Left ventricle myocardium superior (tissue), 1 donor: Measurements from ENCODE around the gene STARD9. TPM values are rescaled to one million over a fixed set of nuclear protein-coding genes. Genes with fewer than 3 reads are reported as not detected.
A peak's percentile ranks its signal among the peaks of the same experiment; 100 is the strongest.

ENCODE experiments used
- ATAC-seq: fragments of 200-7000 bp; cut with Tn5 transposase; one replicate; pipeline ENCODE4 v1.9.1; 2020; ENCODE audit warnings: mild to moderate bottlenecking, moderate library complexity
- DNase-seq: peaks from one replicate; pipeline ENCODE4 v3.0.0-alpha.2; 2020
- intact Hi-C: fragments of 100-400 bp; cut with micrococcal nuclease; formaldehyde crosslinking; loops from one replicate; pipeline ENCODE4 v1.11.0; 2022
- total RNA-seq: library from RNA; stranded (reverse); fragmentation: NEBNext Ultra II Directional; extraction: Animal tissue kit (Norgen Biotek cat#: 25700); gene quantifications from one replicate; pipeline ENCODE4 v1.2.1, GENCODE V29; 2021
- donor health status: DM: no; HTN: yes; CAD: no; lungs with severe emphysema.

STARD9 gene
- total RNA-seq, 1 donor from 2014 or later = 6.9 TPM

GRCh38 chr15:42681119-42681518, 105.7 kb downstream of the STARD9 start:
- intact Hi-C loops = no loop called here
- peak; percentile 55 for ATAC-seq
- no peak for DNase-seq

GRCh38 chr15:42686281-42686680, 110.9 kb downstream of the STARD9 start:
- ATAC-seq = no peak
- intact Hi-C loops = no loop called here
- no peak for DNase-seq

DNA sequence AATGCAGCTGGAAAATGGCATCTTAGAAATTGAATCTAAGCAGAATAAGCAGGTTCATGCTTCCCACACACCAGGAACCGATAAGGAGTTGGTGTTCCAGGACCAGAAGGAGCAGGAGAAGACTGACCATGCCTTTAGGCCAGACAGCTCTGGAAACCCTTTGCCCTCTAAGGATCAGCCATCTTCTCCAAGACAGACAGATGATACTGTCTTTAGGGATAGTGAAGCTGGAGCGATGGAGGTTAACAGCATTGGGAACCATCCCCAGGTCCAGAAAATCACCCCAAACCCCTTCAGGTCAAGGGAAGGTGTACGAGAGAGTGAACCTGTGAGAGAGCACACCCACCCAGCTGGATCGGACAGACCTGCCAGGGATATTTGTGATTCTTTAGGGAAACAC, 112.3 kb downstream of the STARD9 start:
- DNase-seq (no peak), ATAC-seq (no peak)
- intact Hi-C loops = no loop called here

DNA sequence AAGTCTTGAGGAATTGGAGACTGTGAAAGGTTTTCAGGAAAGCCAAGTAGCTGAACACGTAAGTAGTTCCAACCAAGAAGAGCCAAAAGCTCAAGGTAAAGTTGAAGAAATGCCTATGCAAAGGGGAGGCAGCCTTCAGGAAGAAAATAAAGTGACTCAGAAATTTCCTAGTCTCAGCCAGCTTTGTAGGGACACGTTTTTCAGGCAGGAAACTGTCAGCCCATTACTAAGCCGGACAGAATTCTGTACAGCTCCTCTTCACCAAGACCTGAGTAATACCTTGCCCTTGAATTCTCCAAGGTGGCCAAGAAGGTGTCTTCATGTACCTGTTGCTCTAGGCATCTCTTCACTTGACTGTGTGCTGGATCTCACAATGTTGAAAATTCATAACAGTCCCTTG, 112.9 kb downstream of the STARD9 start:
- DNase-seq (no peak), ATAC-seq (no peak)
- intact Hi-C loops = no loop called here

DNA sequence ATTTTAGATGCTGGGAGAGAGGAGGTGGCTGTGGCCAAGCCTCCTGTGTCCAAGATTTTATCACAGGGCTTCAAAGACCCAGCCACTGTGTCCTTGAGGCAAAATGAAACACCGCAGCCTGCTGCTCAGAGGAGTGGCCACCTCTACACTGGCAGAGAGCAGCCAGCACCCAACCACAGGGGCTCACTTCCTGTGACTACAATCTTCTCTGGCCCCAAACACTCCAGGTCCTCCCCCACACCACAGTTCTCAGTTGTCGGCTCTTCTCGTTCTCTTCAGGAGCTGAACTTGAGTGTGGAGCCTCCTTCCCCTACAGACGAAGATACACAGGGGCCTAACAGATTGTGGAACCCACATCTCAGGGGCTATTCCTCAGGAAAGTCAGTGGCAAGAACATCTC, 115.9 kb downstream of the STARD9 start:
- intact Hi-C loops = no loop called here
- DNase-seq = no peak
- no peak for ATAC-seq

DNA sequence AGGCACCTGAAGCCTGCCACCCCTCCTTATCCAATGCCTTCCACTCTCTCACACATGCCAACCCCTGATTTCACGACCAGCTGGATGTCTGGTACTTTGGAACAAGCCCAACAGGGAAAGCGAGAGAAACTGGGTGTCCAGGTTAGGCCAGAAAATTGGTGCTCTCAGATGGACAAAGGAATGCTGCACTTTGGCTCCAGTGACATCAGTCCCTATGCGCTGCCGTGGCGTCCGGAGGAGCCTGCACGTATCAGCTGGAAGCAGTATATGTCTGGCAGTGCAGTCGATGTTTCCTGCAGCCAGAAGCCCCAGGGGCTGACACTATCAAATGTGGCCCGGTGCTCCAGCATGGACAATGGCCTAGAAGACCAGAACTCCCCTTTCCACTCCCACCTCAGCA, 116.4 kb downstream of the STARD9 start:
- DNase-seq (no peak), ATAC-seq (no peak)
- intact Hi-C loops = no loop called here

GRCh38 chr15:42692536-42692935, 117.1 kb downstream of the STARD9 start:
- DNase-seq (no peak), ATAC-seq (no peak)
- intact Hi-C loops = no loop called here

- no peak for DNase-seq
- no peak for ATAC-seq
- intact Hi-C loops = no loop called here
Observed at GRCh38 chr15:42692997-42693396, 117.6 kb downstream of the STARD9 start.

DNA sequence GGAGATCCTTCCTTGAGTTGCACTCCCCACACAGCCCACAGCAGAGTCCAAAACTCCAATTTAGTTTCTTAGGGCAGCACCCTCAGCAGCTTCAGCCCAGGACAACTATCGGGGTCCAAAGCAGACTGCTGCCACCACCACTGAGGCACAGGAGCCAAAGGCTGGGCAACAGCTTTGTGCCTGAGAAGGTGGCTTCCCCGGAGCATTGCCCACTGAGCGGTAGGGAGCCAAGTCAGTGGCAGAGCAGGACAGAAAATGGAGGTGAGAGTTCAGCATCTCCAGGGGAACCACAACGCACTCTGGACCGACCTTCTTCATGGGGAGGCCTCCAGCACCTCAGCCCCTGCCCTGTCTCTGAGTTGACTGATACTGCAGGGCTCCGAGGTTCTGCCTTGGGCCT, 118.1 kb downstream of the STARD9 start:
- intact Hi-C loops = no loop called here
- DNase-seq (no peak), ATAC-seq (no peak)

GRCh38 chr15:42693942-42694341, 118.5 kb downstream of the STARD9 start:
- no peak for ATAC-seq
- no peak for DNase-seq
- intact Hi-C loops = no loop called here

DNA sequence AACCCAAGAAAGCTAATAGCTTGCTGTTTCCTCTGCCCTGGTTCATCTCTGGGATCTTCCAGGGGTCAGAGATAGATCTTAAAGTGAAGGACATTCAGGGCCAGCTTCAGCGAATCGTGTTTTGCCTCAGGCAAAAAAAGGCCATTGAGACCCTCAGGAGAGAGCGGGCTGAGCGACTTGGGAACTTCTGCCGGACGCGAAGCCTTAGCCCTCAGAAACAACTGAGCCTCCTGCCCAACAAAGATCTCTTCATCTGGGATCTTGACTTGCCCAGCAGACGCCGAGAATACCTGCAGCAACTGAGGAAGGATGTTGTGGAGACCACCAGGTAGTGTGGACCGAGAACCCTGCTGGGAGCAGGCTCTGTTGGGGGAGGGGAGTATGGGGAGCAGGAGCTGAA, 119.0 kb downstream of the STARD9 start:
- ATAC-seq = no peak
- no peak for DNase-seq
- intact Hi-C loops = no loop called here

DNA sequence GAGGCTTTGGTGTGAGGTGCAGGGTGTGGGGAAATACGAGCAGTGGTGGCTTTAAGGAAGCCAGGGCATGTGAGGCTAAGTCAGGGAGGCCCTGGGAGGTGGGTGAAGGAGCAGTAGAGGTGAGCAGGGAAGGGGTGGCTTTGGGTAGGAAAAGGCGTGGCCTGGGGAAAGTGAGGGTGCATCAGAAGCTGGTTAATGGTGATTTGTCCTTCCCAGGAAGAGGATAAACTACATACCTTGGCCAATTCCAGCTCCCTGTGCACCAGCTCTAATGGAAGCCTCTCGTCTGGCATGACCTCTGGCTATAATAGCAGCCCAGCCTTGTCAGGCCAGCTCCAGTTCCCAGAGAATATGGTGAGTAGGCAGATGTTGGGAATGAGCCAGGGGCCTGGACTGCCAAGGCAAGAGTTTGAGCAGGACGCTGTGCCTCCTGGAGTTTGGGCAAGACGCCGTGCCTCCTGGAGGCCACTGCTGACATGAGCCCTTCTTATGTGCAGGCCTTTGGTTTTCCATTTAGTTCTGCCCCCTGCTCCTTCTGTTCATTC, 120.2 kb downstream of the STARD9 start:
- no peak for DNase-seq
- peak; percentile 55 for ATAC-seq
- intact Hi-C loops = no loop called here

DNA sequence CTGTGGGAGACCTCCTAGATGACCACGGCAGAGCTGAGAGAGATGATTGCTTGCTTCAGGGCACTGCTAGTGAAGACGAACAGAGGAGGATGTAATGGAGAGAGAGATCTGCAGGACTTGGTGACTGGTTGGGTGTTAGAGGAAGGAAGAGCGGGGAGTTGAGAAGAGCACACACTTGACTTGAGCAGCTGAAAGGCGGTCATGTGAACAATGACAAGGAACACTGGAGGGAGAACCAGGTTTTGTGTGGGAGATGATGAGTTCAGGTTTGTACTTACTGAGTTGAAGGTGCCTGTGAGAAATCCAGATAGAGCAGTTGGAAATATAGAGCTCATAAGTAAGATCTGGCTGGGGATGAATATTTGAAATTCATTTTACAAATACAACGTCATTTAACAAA, 121.2 kb downstream of the STARD9 start:
- DNase-seq (no peak), ATAC-seq (no peak)
- intact Hi-C loops = no loop called here

DNA sequence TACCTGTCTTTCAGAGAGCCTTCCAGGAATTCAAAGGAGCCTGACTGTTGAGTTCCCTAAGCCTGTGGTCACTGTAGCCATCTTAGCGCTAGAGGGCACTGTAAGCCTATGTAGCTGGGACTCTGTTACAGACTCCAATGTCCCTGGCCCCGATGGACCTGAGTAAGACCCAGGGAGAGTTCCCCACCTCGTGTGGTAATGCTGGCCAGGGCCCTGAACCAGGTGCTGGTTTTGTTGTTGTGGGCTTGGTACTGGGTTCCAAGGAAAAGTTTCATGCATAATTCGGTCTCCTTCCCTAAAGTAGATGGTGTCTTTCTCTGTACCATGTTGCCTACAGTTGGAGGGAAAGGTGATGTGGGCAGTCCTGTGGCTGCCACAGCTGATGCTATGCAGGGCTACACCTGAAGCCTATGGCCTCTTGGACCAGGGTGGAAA, 129.1 kb downstream of the STARD9 start:
- DNase-seq = peak; percentile 47
- peak; percentile 96 for ATAC-seq
- intact Hi-C loops = loop anchor here (5.0 kb wide), 1 partner anchor 223 kb away; no protein-coding TSS in a partner anchor

DNA sequence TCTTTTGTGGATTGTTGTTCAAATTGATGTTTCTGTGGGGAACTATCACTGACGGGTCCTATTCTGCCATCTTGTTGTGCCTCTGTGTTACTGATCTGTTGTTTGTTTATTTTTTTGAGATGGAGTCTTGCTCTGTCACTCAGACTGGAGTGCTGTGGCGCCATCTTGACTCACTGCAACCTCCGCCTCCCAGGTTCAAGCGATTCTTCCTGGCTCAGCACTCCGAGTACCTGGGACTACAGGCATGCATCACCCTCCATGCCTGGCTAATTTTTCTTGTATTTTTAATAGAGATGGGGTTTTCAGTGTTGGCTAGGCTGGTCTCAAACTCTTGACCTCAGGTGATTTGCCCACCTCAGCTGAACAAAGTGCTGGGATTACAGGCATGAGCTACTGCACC, 129.9 kb downstream of the STARD9 start:
- DNase-seq (no peak), ATAC-seq (no peak)
- intact Hi-C loops = no loop called here

- intact Hi-C loops = no loop called here
- no peak for DNase-seq
- ATAC-seq = no peak
Observed at GRCh38 chr15:42707068-42707467, 131.7 kb downstream of the STARD9 start.

GRCh38 chr15:42707873-42708544, 132.6 kb downstream of the STARD9 start:
- intact Hi-C loops = no loop called here
- DNase-seq = no peak
- ATAC-seq = no peak

GRCh38 chr15:42710662-42711061, 135.3 kb downstream of the STARD9 start:
- intact Hi-C loops = no loop called here
- DNase-seq = no peak
- peak; percentile 85 for ATAC-seq

DNA sequence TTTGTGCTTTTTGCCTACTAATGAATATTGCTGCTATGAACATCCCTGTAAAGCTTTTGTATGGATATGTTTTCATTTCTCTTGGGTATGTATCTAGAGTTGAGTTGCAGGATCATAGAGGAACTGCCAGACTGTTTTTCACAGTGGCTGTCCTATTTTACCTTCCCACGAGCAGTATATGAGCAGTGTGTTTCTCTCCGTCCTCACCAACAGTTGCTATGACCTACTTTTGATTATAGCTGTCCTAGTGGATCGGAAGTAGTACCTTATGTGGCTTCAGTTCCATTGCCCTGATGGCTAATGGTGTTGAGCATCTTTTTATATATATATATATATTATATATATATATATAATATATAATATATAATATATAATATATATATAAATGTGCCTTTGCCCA, 136.3 kb downstream of the STARD9 start:
- ATAC-seq = no peak
- DNase-seq = no peak
- intact Hi-C loops = no loop called here

GRCh38 chr15:42712584-42712983, 137.2 kb downstream of the STARD9 start:
- DNase-seq = no peak
- intact Hi-C loops = no loop called here
- no peak for ATAC-seq

DNA sequence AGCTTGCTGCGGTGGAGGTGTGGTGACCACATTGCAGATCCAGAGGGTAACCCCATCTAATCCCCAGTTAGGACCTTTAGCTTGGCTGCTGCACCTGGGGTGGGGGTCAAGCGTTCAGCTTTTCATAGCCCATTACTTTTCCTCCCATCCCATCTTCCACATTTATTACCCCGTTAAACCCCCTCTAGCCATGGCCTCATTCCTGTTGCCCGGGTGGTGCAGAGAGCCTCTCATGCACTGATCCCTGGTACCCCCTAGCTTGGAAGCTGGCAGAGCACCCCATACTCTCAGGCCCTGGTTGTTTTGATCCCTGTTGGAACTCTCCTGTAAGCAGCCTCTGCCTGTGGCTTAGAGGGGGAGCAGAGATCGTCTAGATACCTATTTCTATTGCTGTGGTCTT, 140.7 kb downstream of the STARD9 start:
- DNase-seq = no peak
- ATAC-seq = no peak
- intact Hi-C loops = no loop called here
